H1 (cell line): ENCODE results near the gene BMPR1A. TPM values are rescaled to one million over a fixed set of nuclear protein-coding genes. Genes with fewer than 3 reads are reported as not detected.

ENCODE experiments used
- CTCF ChIA-PET: fragments of 300-600 bp; sonication (Branson Sonifier 250); formaldehyde crosslinking; loops from one replicate; lab custom pipeline; 2021; ENCODE audit not compliant: partially characterized antibody; lab: Charles Lee
- POLR2A ChIA-PET: fragments of 300-600 bp; sonication (Branson Sonifier 250); formaldehyde crosslinking; loops from one replicate; lab custom pipeline; 2021; ENCODE audit warnings: inconsistent platforms; ENCODE audit not compliant: partially characterized antibody; lab: Charles Lee
- DNase-seq, 2 experiments: peaks; one replicate each; pipeline versions ENCODE4 v3.0.0 to v3.0.0-alpha.2; 2010 to 2022; ENCODE audit warnings: low spot score in 2 of 2, low read depth in 1 of 2, mixed read lengths in 1 of 2
- FAIRE-seq: peaks from 2 replicates; lab custom pipeline; 2011; peaks lifted over from hg19 to GRCh38; lab: Jason Lieb, UNC
- H2AFZ ChIP-seq: 2 replicates; pipeline ENCODE4 v1.8.1; 2012; ENCODE audit warnings: low read length, inconsistent platforms
- H2AK5ac ChIP-seq: 2 replicates; pipeline ENCODE4 v1.6.1; 2013; ENCODE audit warnings: low read depth, low read length
- H2BK120ac ChIP-seq: replicated peaks from 2 replicates; pipeline ENCODE3; 2013; ENCODE audit warnings: low read depth, low read length, inconsistent platforms
- H2BK12ac ChIP-seq: 2 replicates; pipeline ENCODE4 v1.6.1; 2013; ENCODE audit warnings: low read depth, low read length
- H2BK15ac ChIP-seq: 2 replicates; pipeline ENCODE4 v1.6.1; 2013; ENCODE audit warnings: low read length
- H2BK20ac ChIP-seq: 2 replicates; pipeline ENCODE4 v1.6.1; 2013; ENCODE audit warnings: low read length
- H2BK5ac ChIP-seq: 2 replicates; pipeline ENCODE4 v1.6.1; 2013; ENCODE audit warnings: low read depth, low read length
- H3K14ac ChIP-seq: 2 replicates; pipeline ENCODE4 v1.6.1; 2013; ENCODE audit warnings: inconsistent platforms; ENCODE audit not compliant: insufficient read length
- H3K18ac ChIP-seq: 2 replicates; pipeline ENCODE4 v1.6.1; 2013; ENCODE audit warnings: low read length; ENCODE audit errors: extremely low read depth
- H3K23ac ChIP-seq: 2 replicates; pipeline ENCODE4 v1.6.1; 2013; ENCODE audit warnings: inconsistent platforms; ENCODE audit not compliant: insufficient read length
- H3K23me2 ChIP-seq: 2 replicates; pipeline ENCODE4 v1.6.1; 2013; ENCODE audit warnings: low read depth, low read length
- H3K27ac ChIP-seq: 2 replicates; pipeline ENCODE4 v1.6.1; 2011; ENCODE audit warnings: low read depth, low read length, inconsistent platforms
- H3K27me3 ChIP-seq, 4 experiments: replicated peaks in 1 of 4; 1 replicate in 1 of 4; 2 replicates in 3 of 4; pipeline versions ENCODE4 v1.6.1 to v1.8.1; 2011 to 2013; ENCODE audit warnings: low read length in 3 of 4, mild to moderate bottlenecking in 3 of 4, inconsistent platforms in 2 of 4, mixed read lengths in 2 of 4, moderate library complexity in 1 of 4; ENCODE audit not compliant: control insufficient read depth in 3 of 4, insufficient read depth in 3 of 4; ENCODE audit errors: extremely low read depth in 1 of 4
- H3K36me3 ChIP-seq, 4 experiments: 2 replicates each; pipeline versions ENCODE4 v1.6.1 to v1.8.1; 2011 to 2013; ENCODE audit warnings: mild to moderate bottlenecking in 4 of 4, low read length in 3 of 4, moderate library complexity in 2 of 4, control low read depth in 1 of 4, inconsistent platforms in 1 of 4; ENCODE audit not compliant: insufficient read depth in 4 of 4, control insufficient read depth in 2 of 4
- H3K4ac ChIP-seq: replicated peaks from 2 replicates; pipeline ENCODE3; 2013; ENCODE audit warnings: low read length, low read depth, mixed read lengths, inconsistent platforms; ENCODE audit not compliant: insufficient read length
- H3K4me1 ChIP-seq, 4 experiments: replicated peaks in 1 of 4; 1 replicate in 1 of 4; 2 replicates in 3 of 4; pipeline versions ENCODE4 v1.6.1 to v1.8.1; 2011 to 2013; ENCODE audit warnings: low read length in 3 of 4, inconsistent platforms in 2 of 4, mixed read lengths in 1 of 4; ENCODE audit not compliant: insufficient read depth in 4 of 4, control insufficient read depth in 3 of 4
- H3K4me2 ChIP-seq, 2 experiments: 2 replicates each; pipeline versions ENCODE4 v1.6.1 to v1.8.1; 2011 to 2013; ENCODE audit warnings: low read depth in 2 of 2, low read length in 2 of 2, control low read depth in 1 of 2, inconsistent platforms in 1 of 2, mild to moderate bottlenecking in 1 of 2; ENCODE audit not compliant: insufficient read depth in 1 of 2
- H3K4me3 ChIP-seq, 4 experiments: fragments of 200-600, 300-600 bp in 1 of 4; sonication (generic), shearing (Covaris generic), sonication (Bioruptor Twin) in 1 of 4; 2 replicates each; pipeline versions ENCODE4 v1.5.1 to v1.8.1; 2011 to 2016; ENCODE audit warnings: low read length in 4 of 4, low read depth in 3 of 4, control low read depth in 2 of 4, inconsistent platforms in 2 of 4, mild to moderate bottlenecking in 2 of 4, mixed read lengths in 1 of 4, moderate library complexity in 1 of 4; ENCODE audit not compliant: insufficient read depth in 2 of 4; ENCODE audit errors: extremely low read depth in 1 of 4
- H3K56ac ChIP-seq: replicated peaks from 2 replicates; pipeline ENCODE3; 2013; ENCODE audit warnings: low read depth, mild to moderate bottlenecking, mixed read lengths, low read length, inconsistent platforms; ENCODE audit not compliant: insufficient read length
- H3K79me1 ChIP-seq: 2 replicates; pipeline ENCODE4 v1.6.1; 2013; ENCODE audit warnings: low read depth, low read length, control low read depth
- H3K79me2 ChIP-seq, 2 experiments: 2 replicates each; pipeline versions ENCODE4 v1.6.1 to v1.8.1; 2012 to 2013; ENCODE audit warnings: low read length in 2 of 2, mild to moderate bottlenecking in 2 of 2, inconsistent platforms in 1 of 2; ENCODE audit not compliant: insufficient read depth in 2 of 2, control insufficient read depth in 1 of 2
- H3K9ac ChIP-seq, 4 experiments: replicated peaks in 1 of 4; 1 replicate in 1 of 4; 2 replicates in 3 of 4; pipeline versions ENCODE4 v1.6.1 to v1.8.1; 2011 to 2013; ENCODE audit warnings: low read depth in 3 of 4, low read length in 3 of 4, control low read depth in 2 of 4, mild to moderate bottlenecking in 2 of 4, moderate library complexity in 2 of 4, inconsistent platforms in 1 of 4; ENCODE audit errors: extremely low read depth in 1 of 4
- H3K9me3 ChIP-seq, 2 experiments: 2 replicates each; pipeline versions ENCODE4 v1.6.1 to v1.8.1; 2012 to 2013; ENCODE audit warnings: mild to moderate bottlenecking in 2 of 2, moderate library complexity in 2 of 2, control low read depth in 1 of 2, inconsistent platforms in 1 of 2, low read depth in 1 of 2, low read length in 1 of 2, mixed read lengths in 1 of 2; ENCODE audit not compliant: insufficient read depth in 2 of 2
- H4K20me1 ChIP-seq, 2 experiments: replicated peaks in 1 of 2; 2 replicates each; pipeline versions ENCODE3 to v1.8.1; 2011 to 2013; ENCODE audit warnings: inconsistent platforms in 2 of 2, low read length in 2 of 2, mild to moderate bottlenecking in 1 of 2; ENCODE audit not compliant: insufficient read depth in 2 of 2, control insufficient read depth in 1 of 2
- H4K5ac ChIP-seq: 2 replicates; pipeline ENCODE4 v1.6.1; 2013; ENCODE audit warnings: low read length, low read depth, mixed read lengths, inconsistent platforms; ENCODE audit not compliant: insufficient read length
- H4K8ac ChIP-seq: 2 replicates; pipeline ENCODE4 v1.8.0; 2013; ENCODE audit warnings: mild to moderate bottlenecking, moderate library complexity, low read length, inconsistent platforms; ENCODE audit not compliant: insufficient read depth; ENCODE audit errors: extremely low read depth
- H4K91ac ChIP-seq: replicated peaks from 2 replicates; pipeline ENCODE3; 2013; ENCODE audit warnings: low read length, mixed read lengths, inconsistent platforms; ENCODE audit not compliant: insufficient read length
- TBP ChIP-seq: IDR thresholded peaks from 2 replicates; pipeline ENCODE4 v1.6.1; 2011; ENCODE audit warnings: low read depth, low read length, improper control_type of control experiment
- YY1 ChIP-seq: IDR thresholded peaks from 2 replicates; pipeline ENCODE4 v1.6.1; 2011; ENCODE audit warnings: low read depth, mild to moderate bottlenecking, low read length
- WGBS, 2 experiments: shearing (Covaris generic) in 1 of 2; methylation state at CpG; one replicate each; pipeline versions ENCODE4 v1.1.6 to v1.1.7; 2013 to 2015; ENCODE audit warnings: low lambda C conversion rate in 2 of 2, mixed read lengths in 2 of 2, inconsistent platforms in 1 of 2, low coverage in 1 of 2, missing lambda C conversion rate in 1 of 2; ENCODE audit not compliant: insufficient replicate concordance in 2 of 2, insufficient coverage in 1 of 2, insufficient read length in 1 of 2; ENCODE audit errors: extremely low coverage in 1 of 2, missing lambda C conversion rate in 1 of 2; 5-methylcytosine and 5-hydroxymethylcytosine counted together
- polyA plus RNA-seq, 7 experiments: library from polyadenylated mRNA; depleted of rRNA in 3 of 7; stranded (reverse) in 5 of 7; unstranded in 2 of 7; fragments of >200 nt in 5 of 7; fragments of 200-250 nt in 2 of 7; gene quantifications; 1 replicate in 5 of 7; 2 replicates in 1 of 7; 4 replicates in 1 of 7; pipeline versions ENCODE4 v1.2.1 to v1.2.3, GENCODE V29; 2011 to 2013; ENCODE audit warnings: missing spikeins in 2 of 7, mixed read lengths in 2 of 7
- total RNA-seq: library from RNA; stranded (reverse); fragmentation: NEBNext Ultra II Directional; extraction: Animal tissue kit (Norgen Biotek cat#: 25700); gene quantifications from 2 replicates; pipeline ENCODE4 v1.2.1, GENCODE V29; 2021

BMPR1A gene
- total and polyA plus RNA-seq, 2 of the 8 experiments (the other 6 are each of a cell fraction or from before 2014, with no cell fraction given): 34.4 to 129 TPM

GRCh38 chr10:86765548-86765947 lies 9.1 kb downstream of the BMPR1A start:
- H2BK12ac ChIP-seq: no peak overlapping the region
- peaks cover 18 to 34% of the 10 kb centered on the region in 2 experiments for H4K20me1 ChIP-seq
- TF ChIP-seq YY1 (no peak), TBP (no peak)
- TF ChIP-seq, all 59 proteins: peak for 0
- Histone ChIP-seq H3K27ac (no peak overlapping the region), H2AFZ (no peak overlapping the region), H3K9me3 (no peaks in the 10 kb centered on the region), H3K27me3 (no peaks in the 10 kb centered on the region), H3K36me3 (no peaks in the 10 kb centered on the region), H3K79me2 (peaks cover 50 to 100% of the 10 kb centered on the region in 2 experiments), H4K8ac (no peak overlapping the region), H2BK20ac (no peak overlapping the region), H3K23me2 (no peaks in the 10 kb centered on the region), H3K14ac (no peak overlapping the region), H2BK5ac (no peak overlapping the region), H3K23ac (no peak overlapping the region), H3K9ac (no peak overlapping the region), H3K4me2 (no peak overlapping the region), H2BK15ac (no peak overlapping the region), H3K18ac (no peak overlapping the region), H3K4ac (no peak overlapping the region), H3K4me1 (peaks cover 7 to 31% (median 21%) of the 10 kb centered on the region in 4 experiments), H3K79me1 (peaks cover 5% of the 10 kb centered on the region; the same call in 1 of the 2 replicates), H4K5ac (no peak overlapping the region), H4K91ac (no peak overlapping the region), H2BK120ac (no peak overlapping the region), H3K4me3 (no peak overlapping the region), H3K56ac (no peak overlapping the region), H2AK5ac (no peak overlapping the region)
- FAIRE-seq: no peak
- CTCF ChIA-PET: interaction anchor here (0.6 kb wide), 1 partner anchor 168 kb away, joined by 3 read pairs; no protein-coding TSS in a partner anchor
- POLR2A ChIA-PET: interaction anchor here (0.6 to 1.5 kb wide), 3 partner anchors 8 to 75 kb away, joined by 3 to 4 read pairs (median 4); no protein-coding TSS in a partner anchor
- DNase-seq: no peak
- WGBS, 2 experiments: 83% methylated on average over 2 of the region's 2 CpGs; no CpG with 5 or more reads in 1 of the 2 experiments
